HEK293T (cell line): ENCODE data around the gene DUSP9.
"Not testable (repeated sequence)": the region's sequence is repeated elsewhere in the genome, so short reads cannot be mapped to it uniquely, and the experiment has no call there.

Experiments
- CTCF ChIA-PET: fragments of 350-600 bp; formaldehyde crosslinking; extraction: SDS; loops from one replicate; lab custom pipeline; 2021; ENCODE audit warnings: antibody characterized with exemption, inconsistent platforms; lab: Yijun Ruan, JAX
- POLR2A ChIA-PET: fragments of 350-600 bp; formaldehyde crosslinking; extraction: SDS; loops from one replicate; lab custom pipeline; 2020; ENCODE audit warnings: antibody characterized with exemption, inconsistent platforms; lab: Yijun Ruan, JAX
- DNase-seq: peaks from one replicate; pipeline ENCODE4 v3.0.0; 2012; ENCODE audit warnings: mixed read lengths; ENCODE audit errors: extremely low spot score
- ARNT ChIP-seq: fragments of 450-650 bp; IDR thresholded peaks from 2 replicates; pipeline ENCODE4 v1.6.1; 2017; ENCODE audit warnings: mild to moderate bottlenecking
- BHLHE40 ChIP-seq: fragments of 450-650 bp; IDR thresholded peaks from 2 replicates; pipeline ENCODE4 v1.6.1; 2016; ENCODE audit warnings: mild to moderate bottlenecking, moderate library complexity, borderline replicate concordance
- CTBP1 ChIP-seq: fragments of 450-650 bp; IDR thresholded peaks from 2 replicates; pipeline ENCODE4 v1.6.1; 2016; ENCODE audit warnings: borderline replicate concordance
- ELF4 ChIP-seq: fragments of 450-650 bp; IDR thresholded peaks from 2 replicates; pipeline ENCODE4 v1.6.1; 2017; ENCODE audit warnings: antibody characterized with exemption
- FOXA1 ChIP-seq: fragments of 450-650 bp; IDR thresholded peaks from 2 replicates; pipeline ENCODE4 v1.6.1; 2016; ENCODE audit warnings: mild to moderate bottlenecking
- FOXK2 ChIP-seq: fragments of 450-650 bp; IDR thresholded peaks from 2 replicates; pipeline ENCODE4 v1.6.1; 2016; ENCODE audit warnings: mild to moderate bottlenecking
- FOXM1 ChIP-seq: fragments of 450-650 bp; IDR thresholded peaks from 2 replicates; pipeline ENCODE4 v1.6.1; 2017; ENCODE audit warnings: mild to moderate bottlenecking, borderline replicate concordance
- HDGF ChIP-seq: fragments of 450-650 bp; IDR thresholded peaks from 2 replicates; pipeline ENCODE4 v1.6.1; 2017; ENCODE audit warnings: antibody characterized with exemption, borderline replicate concordance
- L3MBTL2 ChIP-seq: fragments of 450-650 bp; conservative IDR thresholded peaks from 2 replicates; pipeline ENCODE4 v1.6.1; 2016; ENCODE audit warnings: mild to moderate bottlenecking
- LEF1 ChIP-seq: fragments of 450-650 bp; IDR thresholded peaks from 2 replicates; pipeline ENCODE4 v1.6.1; 2017; ENCODE audit warnings: mild to moderate bottlenecking, borderline replicate concordance
- NFRKB ChIP-seq: fragments of 450-650 bp; IDR thresholded peaks from 2 replicates; pipeline ENCODE4 v1.6.1; 2016; ENCODE audit warnings: mild to moderate bottlenecking, moderate library complexity
- SP1 ChIP-seq: fragments of 450-650 bp; IDR thresholded peaks from 2 replicates; pipeline ENCODE4 v1.6.1; 2017
- SUZ12 ChIP-seq: fragments of 450-650 bp; IDR thresholded peaks from 2 replicates; pipeline ENCODE4 v1.6.1; 2016; ENCODE audit warnings: mild to moderate bottlenecking
- TARDBP ChIP-seq: fragments of 450-650 bp; IDR thresholded peaks from 2 replicates; pipeline ENCODE4 v1.6.1; 2016
- ZNF384 ChIP-seq: fragments of 450-650 bp; IDR thresholded peaks from 2 replicates; pipeline ENCODE4 v1.6.1; 2016
- TF ChIP-seq, protein P1 (sequence below): fragments of 450-650 bp; IDR thresholded peaks from 2 replicates; pipeline ENCODE4 v1.6.1; 2016

The DUSP9 gene

GRCh38 chrX:153692611-153693156 is 45.7 kb downstream of the DUSP9 start:
- ChIA-PET CTCF (interaction anchor here (1.2 kb wide), 1 partner anchor 15 kb away, joined by 4 read pairs; no protein-coding TSS in a partner anchor), POLR2A (no interaction called here)
- no peak for TF ChIP-seq FOXM1
- TF ChIP-seq BHLHE40: no peak
- no peak for TF ChIP-seq ARNT
- TF ChIP-seq, protein P1, sequence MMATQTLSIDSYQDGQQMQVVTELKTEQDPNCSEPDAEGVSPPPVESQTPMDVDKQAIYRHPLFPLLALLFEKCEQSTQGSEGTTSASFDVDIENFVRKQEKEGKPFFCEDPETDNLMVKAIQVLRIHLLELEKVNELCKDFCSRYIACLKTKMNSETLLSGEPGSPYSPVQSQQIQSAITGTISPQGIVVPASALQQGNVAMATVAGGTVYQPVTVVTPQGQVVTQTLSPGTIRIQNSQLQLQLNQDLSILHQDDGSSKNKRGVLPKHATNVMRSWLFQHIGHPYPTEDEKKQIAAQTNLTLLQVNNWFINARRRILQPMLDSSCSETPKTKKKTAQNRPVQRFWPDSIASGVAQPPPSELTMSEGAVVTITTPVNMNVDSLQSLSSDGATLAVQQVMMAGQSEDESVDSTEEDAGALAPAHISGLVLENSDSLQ: no peak
- TF ChIP-seq NFRKB: no peak
- TF ChIP-seq FOXK2: no peak
- DNase-seq: no peak

GRCh38 chrX:153693216-153694086 is 46.4 kb downstream of the DUSP9 start:
- TF ChIP-seq ARNT: no peak
- POLR2A ChIA-PET: no interaction called here
- CTCF ChIA-PET: interaction anchor here (1.2 kb wide), 1 partner anchor 15 kb away, joined by 4 read pairs; no protein-coding TSS in a partner anchor
- no peak for DNase-seq

GRCh38 chrX:153694256-153694655 is 47.3 kb downstream of the DUSP9 start:
- CTCF ChIA-PET, DNase-seq, POLR2A ChIA-PET: not testable (repeated sequence)

DNA sequence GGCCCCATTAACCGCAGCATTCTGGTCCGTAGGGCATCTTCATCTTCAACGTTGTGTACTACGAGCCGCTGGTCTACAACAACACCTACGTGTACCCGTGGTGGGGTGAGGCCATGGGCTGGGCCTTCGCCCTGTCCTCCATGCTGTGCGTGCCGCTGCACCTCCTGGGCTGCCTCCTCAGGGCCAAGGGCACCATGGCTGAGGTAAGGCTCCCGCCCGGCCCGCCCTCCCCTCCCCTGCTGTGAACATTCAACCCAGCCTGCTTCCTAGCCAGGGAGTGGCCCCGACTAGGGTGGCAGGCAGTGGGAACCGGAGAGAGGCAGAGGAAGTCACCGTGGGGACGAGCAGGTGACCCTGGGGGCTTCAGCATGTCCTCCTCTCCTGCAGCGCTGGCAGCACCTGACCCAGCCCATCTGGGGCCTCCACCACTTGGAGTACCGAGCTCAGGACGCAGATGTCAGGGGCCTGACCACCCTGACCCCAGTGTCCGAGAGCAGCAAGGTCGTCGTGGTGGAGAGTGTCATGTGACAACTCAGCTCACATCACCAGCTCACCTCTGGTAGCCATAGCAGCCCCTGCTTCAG is 47.8 kb downstream of the DUSP9 start:
- TF ChIP-seq FOXA1 (no peak), SUZ12 (no peak), LEF1 (no peak), TARDBP (no peak), FOXM1 (no peak), BHLHE40 (no peak), FOXK2 (no peak)
- TF ChIP-seq, protein P1: no peak
- ChIA-PET POLR2A (no interaction called here), CTCF (no interaction called here)
- DNase-seq: no peak

- CTCF ChIA-PET: no interaction called here
Observed at GRCh38 chrX:153696100-153696499, 49.1 kb downstream of the DUSP9 start.

GRCh38 chrX:153696538-153696937 is 49.5 kb downstream of the DUSP9 start:
- DNase-seq, CTCF ChIA-PET, POLR2A ChIA-PET: not testable (repeated sequence)

More at GRCh38 chrX:153696100-153696499, 49.1 kb downstream of the DUSP9 start:
- no peak for DNase-seq
- POLR2A ChIA-PET: no interaction called here
- no peak for TF ChIP-seq ARNT
- no peak for TF ChIP-seq CTBP1
- TF ChIP-seq ELF4: no peak
- TF ChIP-seq SP1: no peak
- TF ChIP-seq ZNF384: no peak
- TF ChIP-seq L3MBTL2: no peak
- no peak for TF ChIP-seq HDGF
- no peak for TF ChIP-seq SUZ12
- TF ChIP-seq BHLHE40: no peak
- TF ChIP-seq, protein P1: no peak
- TF ChIP-seq LEF1: no peak
- no peak for TF ChIP-seq FOXA1
- TF ChIP-seq FOXK2: no peak
- TF ChIP-seq NFRKB: no peak
- no peak for TF ChIP-seq TARDBP
- no peak for TF ChIP-seq FOXM1

DNA sequence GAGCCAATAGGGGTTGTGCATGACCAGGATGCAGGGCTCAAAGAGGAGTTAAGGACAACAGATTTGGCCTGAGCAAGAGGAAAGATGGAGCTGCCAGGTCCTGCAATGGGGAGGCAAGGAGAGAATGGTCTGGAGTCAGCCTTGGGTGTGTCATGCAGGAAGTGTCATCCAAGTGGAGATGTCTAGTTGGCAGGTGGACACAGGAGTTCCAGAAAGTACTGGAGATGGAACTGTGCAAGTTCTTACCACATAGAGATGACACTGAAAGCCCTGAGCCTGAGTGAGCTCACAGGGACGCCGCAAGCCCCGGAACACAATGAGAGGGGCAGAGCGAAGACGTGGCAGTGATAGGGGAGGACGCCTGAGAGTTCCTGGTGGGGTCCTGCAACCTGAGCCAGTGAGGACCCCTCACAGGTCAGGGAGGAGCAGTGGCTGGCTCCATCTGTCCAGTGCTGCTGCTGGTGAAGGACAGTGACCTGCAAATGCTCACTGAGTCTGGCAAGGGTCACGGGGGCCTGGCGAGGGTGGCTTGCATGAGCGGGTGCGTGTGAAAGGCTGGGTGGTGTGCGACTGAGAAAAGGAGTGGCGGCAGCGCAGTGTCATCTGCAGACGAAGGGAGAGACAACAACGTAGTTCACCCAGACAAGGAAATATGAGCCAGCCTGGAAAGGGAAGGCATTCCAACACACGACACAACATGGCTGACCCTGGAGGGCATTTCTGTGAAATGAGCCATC is 50.2 kb downstream of the DUSP9 start:
- DNase-seq, CTCF ChIA-PET, POLR2A ChIA-PET: not testable (repeated sequence)
